CD4-positive, alpha-beta T cell (primary cell): ENCODE measurements around the gene DZIP1. TPM values are rescaled to one million over a fixed set of nuclear protein-coding genes. Genes with fewer than 3 reads are reported as not detected.
"Not testable (repeated sequence)": the region's sequence is repeated elsewhere in the genome, so short reads cannot be mapped to it uniquely, and the experiment has no call there.

Source experiments
- ATAC-seq: fragments of 200-7000 bp; cut with Tn5 transposase; one replicate; pipeline ENCODE4 v1.10.0; 2022; ENCODE audit warnings: mild to moderate bottlenecking; ENCODE audit not compliant: poor library complexity
- CTCF ChIA-PET: fragments of 350-600 bp; sonication (Branson Sonifier 250); formaldehyde crosslinking; loops from one replicate; lab custom pipeline; 2021; ENCODE audit warnings: antibody characterized with exemption, inconsistent platforms; lab: Charles Lee
- POLR2A ChIA-PET: fragments of 350-600 bp; sonication (Branson Sonifier 250); formaldehyde crosslinking; loops from one replicate; lab custom pipeline; 2021; ENCODE audit warnings: antibody characterized with exemption, inconsistent platforms; lab: Charles Lee
- DNase-seq, 14 experiments: peaks; one replicate each; pipeline ENCODE4 v3.0.0-alpha.2; 2013 to 2020; ENCODE audit warnings: mixed read lengths in 2 of 14
- H3K27ac ChIP-seq, 2 donors: one replicate each; pipeline versions ENCODE4 v1.5.1 to v1.7.0; 2013; ENCODE audit warnings: low read length in 2 of 2, low read depth in 1 of 2, mild to moderate bottlenecking in 1 of 2
- H3K27me3 ChIP-seq, 2 experiments: 1 replicate in 1 of 2; 2 replicates in 1 of 2; pipeline versions ENCODE4 v1.6.1 to v1.7.0; 2013; ENCODE audit warnings: low read length in 2 of 2, control low read depth in 1 of 2, mild to moderate bottlenecking in 1 of 2, moderate library complexity in 1 of 2; ENCODE audit not compliant: insufficient read depth in 2 of 2, control insufficient read depth in 1 of 2
- H3K36me3 ChIP-seq: one replicate; pipeline ENCODE4 v1.6.1; 2013; ENCODE audit warnings: low read length, control low read depth; ENCODE audit not compliant: insufficient read depth
- H3K4me1 ChIP-seq: one replicate; pipeline ENCODE4 v1.6.1; 2013; ENCODE audit warnings: low read length, control low read depth; ENCODE audit not compliant: insufficient read depth
- H3K4me3 ChIP-seq: one replicate; pipeline ENCODE4 v1.5.1; 2013; ENCODE audit warnings: mild to moderate bottlenecking, low read length, moderate library complexity
- H3K9me3 ChIP-seq, 2 experiments: 1 replicate in 1 of 2; 2 replicates in 1 of 2; pipeline versions ENCODE4 v1.6.1 to v1.7.0; 2013; ENCODE audit warnings: low read length in 2 of 2, mild to moderate bottlenecking in 2 of 2, control low read depth in 1 of 2, moderate library complexity in 1 of 2; ENCODE audit not compliant: control insufficient read depth in 1 of 2, insufficient read depth in 1 of 2
- H3K27ac Mint-ChIP-seq: one replicate; pipeline ENCODE4 v1.8.0; 2020; ENCODE audit warnings: mixed read lengths
- H3K27me3 Mint-ChIP-seq: one replicate; pipeline ENCODE4 v1.8.0; 2021; ENCODE audit warnings: mixed read lengths
- H3K36me3 Mint-ChIP-seq: one replicate; pipeline ENCODE4 v1.8.0; 2021; ENCODE audit warnings: low read depth, mixed read lengths
- H3K4me1 Mint-ChIP-seq: one replicate; pipeline ENCODE4 v1.8.0; 2021; ENCODE audit warnings: low read depth, mixed read lengths
- H3K4me3 Mint-ChIP-seq: one replicate; pipeline ENCODE4 v1.8.0; 2020; ENCODE audit warnings: mild to moderate bottlenecking, mixed read lengths
- H3K9me3 Mint-ChIP-seq: one replicate; pipeline ENCODE4 v1.8.0; 2020; ENCODE audit warnings: mixed read lengths
- CTCF ChIP-seq: fragments of 200-600 bp; IDR thresholded peaks from one replicate; pipeline ENCODE4 v1.8.0; 2022; ENCODE audit warnings: antibody characterized with exemption, mild to moderate bottlenecking
- intact Hi-C, 2 experiments: fragments of 100-400 bp; cut with DNase I in 1 of 2; cut with micrococcal nuclease in 1 of 2; formaldehyde crosslinking; loops; one replicate each; pipeline versions ENCODE4 v1.15.1 to v1.9.0; 2023 to 2025; cut with DNase I, micrococcal nuclease
- total RNA-seq, 174 experiments: library from RNA in 2 of 174; stranded (reverse) in 2 of 174; gene quantifications; one replicate each; pipeline ENCODE4 v1.2.3 and lab custom pipeline; 2021 to 2026

The DZIP1 gene
- total RNA-seq, 2 experiments from 2014 or later, result not detected

- peak overlapping the region; percentile 89 for H3K27ac Mint-ChIP-seq
- intact Hi-C loops, result loop anchor here (5.0 to 10.0 kb wide), 6 partner anchors 49 to 1756 kb away; partner anchors contain the start of genes RAP2A (in 2 of the 2) and TGDS (in 1 of the 2)
- peaks cover 47% of the 10 kb centered on the region for H3K36me3 Mint-ChIP-seq
- peaks cover 72% of the 10 kb centered on the region for H3K4me1 Mint-ChIP-seq
- Histone ChIP-seq H3K4me1 (peaks cover 19% of the 10 kb centered on the region), H3K9me3 (peaks cover under 1 to 8% of the 10 kb centered on the region in 2 experiments), H3K36me3 (no peaks in the 10 kb centered on the region), H3K4me3 (peak overlapping the region; percentile 92), H3K27ac (peak overlapping the region; percentile 61 to 76), H3K27me3 (no peaks in the 10 kb centered on the region)
- POLR2A ChIA-PET, result interaction anchor here (0.6 to 1.3 kb wide), 18 partner anchors 8 to 1757 kb away, joined by 3 to 16 read pairs (median 3); partner anchors contain the start of genes RAP2A and TGDS
- CTCF ChIA-PET, result interaction anchor here (0.7 to 0.9 kb wide), 2 partner anchors 15 to 16 kb away, joined by 3 to 4 read pairs; no protein-coding TSS in a partner anchor
- DNase-seq (peak in 8 of 14 experiments; percentile 7 to 63 (median 40)), ATAC-seq (no peak)
- no peaks in the 10 kb centered on the region for H3K9me3 Mint-ChIP-seq
- H3K4me3 Mint-ChIP-seq, result peak overlapping the region; percentile 91
- TF ChIP-seq CTCF, result no peak
- no peaks in the 10 kb centered on the region for H3K27me3 Mint-ChIP-seq
Observed at GRCh38 chr13:95676105-95676761, 31.7 kb upstream of the DZIP1 start.

- H3K9me3 Mint-ChIP-seq, result peaks cover 18% of the 10 kb centered on the region
- ATAC-seq, result no peak
- no peaks in the 10 kb centered on the region for H3K36me3 ChIP-seq
- peaks cover 11% of the 10 kb centered on the region for H3K4me1 ChIP-seq
- H3K9me3 ChIP-seq, result peaks cover 11 to 40% of the 10 kb centered on the region in 2 experiments
- peaks cover 59% of the 10 kb centered on the region for H3K36me3 Mint-ChIP-seq
- no peak overlapping the region for H3K27ac ChIP-seq
- no peak for TF ChIP-seq CTCF
- H3K4me3 Mint-ChIP-seq, result no peak overlapping the region
- H3K27me3 ChIP-seq, result no peaks in the 10 kb centered on the region
- intact Hi-C loops, result loop anchor here (10.0 kb wide), 3 partner anchors 53 to 1337 kb away; partner anchors contain the start of gene TGDS (in 1 of the 2)
- POLR2A ChIA-PET, result no interaction called here
- CTCF ChIA-PET, result interaction anchor here (1.1 kb wide), 1 partner anchor 11 kb away, joined by 3 read pairs; no protein-coding TSS in a partner anchor
- DNase-seq, result no peak
- peaks cover 32% of the 10 kb centered on the region for H3K4me1 Mint-ChIP-seq
- H3K27me3 Mint-ChIP-seq, result no peaks in the 10 kb centered on the region
- no peak overlapping the region for H3K27ac Mint-ChIP-seq
- H3K4me3 ChIP-seq, result no peak overlapping the region
Observed at GRCh38 chr13:95671597-95671996, 27.1 kb upstream of the DZIP1 start.

GRCh38 chr13:95667235-95667634 is 22.7 kb upstream of the DZIP1 start:
- peaks cover 33% of the 10 kb centered on the region for H3K36me3 Mint-ChIP-seq
- H3K27me3 Mint-ChIP-seq, result peaks cover 11% of the 10 kb centered on the region
- ATAC-seq, intact Hi-C loops, H3K4me1 ChIP-seq, H3K4me1 Mint-ChIP-seq, H3K27me3 ChIP-seq, H3K27ac Mint-ChIP-seq, H3K4me3 Mint-ChIP-seq, DNase-seq, H3K36me3 ChIP-seq, CTCF ChIA-PET, H3K27ac ChIP-seq, H3K4me3 ChIP-seq: not testable (repeated sequence)
- H3K9me3 ChIP-seq, result peaks cover 11 to 73% of the 10 kb centered on the region in 2 experiments
- H3K9me3 Mint-ChIP-seq, result peaks cover 33% of the 10 kb centered on the region
- POLR2A ChIA-PET, result interaction anchor here (1.0 kb wide), 1 partner anchor 10 kb away, joined by 4 read pairs; the partner anchor contains the start of gene DNAJC3
